Heart left ventricle (tissue), 13 donors: ENCODE results near the gene ANKRD53.

Experiments
- CTCF ChIP-seq, 12 donors: fragments of 200-600 bp; sonication (generic) in 4 of 12; IDR thresholded peaks; one replicate each; pipeline versions ENCODE4 v1.5.0 to v1.8.0; 2018 to 2022; ENCODE audit warnings: antibody characterized with exemption in 12 of 12, mild to moderate bottlenecking in 5 of 12
- POLR2A ChIP-seq, 2 donors: fragments of 450-650 bp; IDR thresholded peaks; one replicate each; pipeline ENCODE4 v1.6.1; 2017; ENCODE audit warnings: antibody characterized with exemption in 2 of 2, mild to moderate bottlenecking in 2 of 2, moderate library complexity in 2 of 2
- donor health status: ischemic (EF 13 %, LVEDD 7.1; RV severe dilation, severe dysfunction).
- donor health status: DM: no; HTN: yes; CAD: no.
- donor health status: DM: no; HTN: no; CAD: no.
- donor health status: ischemic (EF 25% LVEDD 6.9; RV normal size, moderate dysfunction).
- donor health status: ischemic (EF 25% LVEDD 5.7; RV mildly dilated, moderate dysfunction).
- donor health status: ischemic (EF 35%, LVEDD 5.7; RV mildly dilated, moderate dysfunction).
- donor health status: nonischemic (EF 11% LVEDD 7.7; RV severe dilation, severe dysfunction).
- donor health status: DM: yes; HTN: yes; CAD: no.
- donor health status: PGD.
- donor health status: ischemic (EF 29% LVEDD 5.4; RV normal size, mild dysfunction).
- donor health status: nonischemic (EF 23%, LVEDD 6.1; RV moderate dilation, normal function).

DNA sequence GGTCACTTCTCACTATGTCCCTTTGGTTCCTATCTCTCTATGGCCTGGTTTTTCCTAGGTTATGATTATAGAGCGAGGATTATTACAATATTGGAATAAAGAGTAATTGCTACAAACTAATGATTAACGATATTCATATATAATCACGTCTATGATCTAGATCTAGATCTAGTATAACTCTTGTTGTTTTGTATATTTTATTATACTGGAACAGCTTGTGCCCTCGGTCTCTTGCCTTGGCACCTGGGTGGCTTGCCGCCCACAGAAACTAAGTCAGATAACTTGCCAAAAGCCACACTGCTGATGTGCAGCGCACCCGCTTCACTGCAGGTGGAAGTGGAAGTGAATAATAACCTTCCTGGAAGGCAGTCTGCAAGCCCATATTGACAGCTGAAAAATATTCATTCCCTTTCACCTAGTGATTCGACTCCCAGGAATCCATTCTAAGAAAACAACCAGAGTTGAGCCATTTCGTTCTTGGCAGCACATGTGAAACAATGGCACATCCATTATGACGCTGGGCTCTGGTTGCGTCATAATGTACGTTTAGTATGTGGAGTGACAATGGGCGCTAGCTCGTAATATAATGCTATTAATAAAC, 725 bp upstream of the ANKRD53 start:
- TF ChIP-seq CTCF (IDR thresholded peaks at IDR 0.05) (peak in 2 of 12 donors; percentile 13 to 16), POLR2A (IDR thresholded peaks at IDR 0.05) (no peak)
